ENCODE data around the gene POLE. TPM values are rescaled to one million over a fixed set of nuclear protein-coding genes. Genes with fewer than 3 reads are reported as not detected.

The POLE gene
- total and polyA plus RNA-seq, 2 experiments from 2014 or later, result 6.0 to 16.2 TPM

- Histone ChIP-seq H3K27ac (no peak overlapping the region), H3K4me2 (ENCODE audit: unreplicated experiment) (no peak overlapping the region), H3K9me2 (ENCODE audit: insufficient read depth) (no peaks in the 10 kb centered on the region), H3K36me3 (ENCODE audit: low read depth) (no peaks in the 10 kb centered on the region), H2AFZ (no peak overlapping the region), H3K4me3 (no peak overlapping the region), H4K20me1 (ENCODE audit: insufficient read depth) (no peaks in the 10 kb centered on the region), H3F3A (ENCODE audit: insufficient read depth) (peaks cover 9% of the 10 kb centered on the region), H3K9ac (no peak overlapping the region), H3K4me1 (ENCODE audit: insufficient read depth) (no peaks in the 10 kb centered on the region), H3K79me2 (ENCODE audit: insufficient read depth) (no peaks in the 10 kb centered on the region), H3K27me3 (replicated peaks; ENCODE audit: insufficient read depth) (peaks cover 42% of the 10 kb centered on the region), H3K9me3 (ENCODE audit: low read depth) (no peaks in the 10 kb centered on the region)
- TF ChIP-seq EZH2phosphoT487 (IDR thresholded peaks at IDR 0.05; ENCODE audit: insufficient read depth, low read depth) (no peak), EZH2 (IDR thresholded peaks at IDR 0.05; ENCODE audit: insufficient read depth, poor library complexity, severe bottlenecking) (no peak)
- 22 to 25% methylated on average over 17 to 18 of the region's 18 CpGs for WGBS, 2 experiments (ENCODE audit: low coverage in 1 of 2, low lambda C conversion rate in 2 of 2, missing lambda C conversion rate in 2 of 2)
- peak; percentile 86 for DNase-seq
- in situ Hi-C loops (cut with MboI), result loop anchor here (10.0 to 25.0 kb wide), 2 partner anchors 200 to 453 kb away; no protein-coding TSS in a partner anchor
Measured at GRCh38 chr12:132614861-132615578, 72.1 kb downstream of the POLE start.

GRCh38 chr12:132614029-132614428 is 73.1 kb downstream of the POLE start:
- DNase-seq, result no peak
- Histone ChIP-seq H3K4me2 (ENCODE audit: unreplicated experiment) (no peak overlapping the region), H3K27ac (no peak overlapping the region), H3K9me3 (ENCODE audit: low read depth) (no peaks in the 10 kb centered on the region), H3K9ac (no peak overlapping the region), H3F3A (ENCODE audit: insufficient read depth) (peaks cover 9% of the 10 kb centered on the region), H3K4me3 (no peak overlapping the region), H3K4me1 (ENCODE audit: insufficient read depth) (no peaks in the 10 kb centered on the region), H2AFZ (no peak overlapping the region), H3K9me2 (ENCODE audit: insufficient read depth) (no peaks in the 10 kb centered on the region), H3K79me2 (ENCODE audit: insufficient read depth) (no peaks in the 10 kb centered on the region), H4K20me1 (ENCODE audit: insufficient read depth) (no peaks in the 10 kb centered on the region), H3K27me3 (replicated peaks; ENCODE audit: insufficient read depth) (peaks cover 49% of the 10 kb centered on the region), H3K36me3 (ENCODE audit: low read depth) (no peaks in the 10 kb centered on the region)
- in situ Hi-C loops (cut with MboI), result loop anchor here (10.0 to 25.0 kb wide), 2 partner anchors 199 to 452 kb away; no protein-coding TSS in a partner anchor
- TF ChIP-seq EZH2 (IDR thresholded peaks at IDR 0.05; ENCODE audit: insufficient read depth, poor library complexity, severe bottlenecking) (no peak), EZH2phosphoT487 (IDR thresholded peaks at IDR 0.05; ENCODE audit: insufficient read depth, low read depth) (no peak)
- 40 to 48% methylated on average over 5 of the region's 5 CpGs for WGBS, 2 experiments (ENCODE audit: low coverage in 1 of 2, low lambda C conversion rate in 2 of 2, missing lambda C conversion rate in 2 of 2)

GRCh38 chr12:132611620-132612019 is 75.5 kb downstream of the POLE start:
- H3K27me3 ChIP-seq (replicated peaks; ENCODE audit: insufficient read depth), result peaks cover 54% of the 10 kb centered on the region
- no peak overlapping the region for H3K4me3 ChIP-seq
- H3K9ac ChIP-seq, result no peak overlapping the region
- no peak overlapping the region for H3K4me2 ChIP-seq (ENCODE audit: unreplicated experiment)
- no peaks in the 10 kb centered on the region for H4K20me1 ChIP-seq (ENCODE audit: insufficient read depth)
- DNase-seq, result no peak
- H3F3A ChIP-seq (ENCODE audit: insufficient read depth), result no peaks in the 10 kb centered on the region
- no peak overlapping the region for H3K27ac ChIP-seq
- TF ChIP-seq EZH2 (IDR thresholded peaks at IDR 0.05; ENCODE audit: insufficient read depth, poor library complexity, severe bottlenecking) (no peak), EZH2phosphoT487 (IDR thresholded peaks at IDR 0.05; ENCODE audit: insufficient read depth, low read depth) (no peak)
- 78 to 90% methylated on average over 10 of the region's 10 CpGs for WGBS, 2 experiments (ENCODE audit: low coverage in 1 of 2, low lambda C conversion rate in 2 of 2, missing lambda C conversion rate in 2 of 2)
- no peaks in the 10 kb centered on the region for H3K4me1 ChIP-seq (ENCODE audit: insufficient read depth)
- H3K9me3 ChIP-seq (ENCODE audit: low read depth), result no peaks in the 10 kb centered on the region
- H2AFZ ChIP-seq, result no peak overlapping the region
- H3K9me2 ChIP-seq (ENCODE audit: insufficient read depth), result no peaks in the 10 kb centered on the region
- no peaks in the 10 kb centered on the region for H3K79me2 ChIP-seq (ENCODE audit: insufficient read depth)
- in situ Hi-C loops (cut with MboI), result loop anchor here (10.0 to 25.0 kb wide), 2 partner anchors 197 to 449 kb away; no protein-coding TSS in a partner anchor
- no peaks in the 10 kb centered on the region for H3K36me3 ChIP-seq (ENCODE audit: low read depth)

GRCh38 chr12:132610866-132611602 is 76.1 kb downstream of the POLE start:
- Histone ChIP-seq H2AFZ (no peak overlapping the region), H3F3A (ENCODE audit: insufficient read depth) (no peaks in the 10 kb centered on the region), H3K4me1 (ENCODE audit: insufficient read depth) (no peaks in the 10 kb centered on the region), H3K36me3 (ENCODE audit: low read depth) (no peaks in the 10 kb centered on the region), H3K4me3 (no peak overlapping the region), H3K9me2 (ENCODE audit: insufficient read depth) (no peaks in the 10 kb centered on the region), H3K27ac (no peak overlapping the region), H3K4me2 (ENCODE audit: unreplicated experiment) (no peak overlapping the region), H3K27me3 (replicated peaks; ENCODE audit: insufficient read depth) (peaks cover 54% of the 10 kb centered on the region), H3K9me3 (ENCODE audit: low read depth) (no peaks in the 10 kb centered on the region), H3K79me2 (ENCODE audit: insufficient read depth) (no peaks in the 10 kb centered on the region), H4K20me1 (ENCODE audit: insufficient read depth) (no peaks in the 10 kb centered on the region), H3K9ac (no peak overlapping the region)
- TF ChIP-seq EZH2 (IDR thresholded peaks at IDR 0.05; ENCODE audit: insufficient read depth, poor library complexity, severe bottlenecking) (no peak), EZH2phosphoT487 (IDR thresholded peaks at IDR 0.05; ENCODE audit: insufficient read depth, low read depth) (no peak)
- in situ Hi-C loops (cut with MboI), result loop anchor here (10.0 to 25.0 kb wide), 2 partner anchors 196 to 449 kb away; no protein-coding TSS in a partner anchor
- no peak for DNase-seq
- WGBS, 2 experiments (ENCODE audit: low coverage in 1 of 2, low lambda C conversion rate in 2 of 2, missing lambda C conversion rate in 2 of 2), result 67 to 70% methylated on average over 24 to 33 of the region's 33 CpGs
